AG08396 (cell line): Measurements from ENCODE around the gene LCN9.
A peak's percentile ranks its signal among the peaks of the same experiment; 100 is the strongest.

Experiments used
- DNase-seq: peaks from one replicate; pipeline ENCODE4 v3.0.0; 2012; ENCODE audit warnings: low spot score, mixed read lengths

LCN9 gene

DNA sequence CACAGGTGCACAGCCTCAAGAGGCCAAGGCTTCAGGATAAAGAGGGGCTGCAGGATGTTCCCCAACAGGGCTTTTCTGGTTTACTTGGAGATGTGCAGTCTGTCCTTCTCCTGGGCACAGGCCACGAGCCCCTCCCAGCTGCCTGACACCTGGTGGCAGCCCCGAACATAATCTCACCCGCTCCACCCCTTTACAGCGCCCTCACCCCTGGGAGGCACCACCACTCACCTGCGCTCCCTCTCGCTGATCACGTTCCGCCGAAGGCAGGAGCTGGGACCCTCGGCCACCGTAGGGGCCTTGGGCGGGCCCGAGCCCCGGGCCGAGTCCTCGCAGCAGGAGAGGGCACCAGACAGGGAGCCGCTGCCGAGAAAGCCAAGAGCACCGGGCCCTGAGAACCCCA is 35.7 kb downstream of the LCN9 start:
- no peak for DNase-seq

DNA sequence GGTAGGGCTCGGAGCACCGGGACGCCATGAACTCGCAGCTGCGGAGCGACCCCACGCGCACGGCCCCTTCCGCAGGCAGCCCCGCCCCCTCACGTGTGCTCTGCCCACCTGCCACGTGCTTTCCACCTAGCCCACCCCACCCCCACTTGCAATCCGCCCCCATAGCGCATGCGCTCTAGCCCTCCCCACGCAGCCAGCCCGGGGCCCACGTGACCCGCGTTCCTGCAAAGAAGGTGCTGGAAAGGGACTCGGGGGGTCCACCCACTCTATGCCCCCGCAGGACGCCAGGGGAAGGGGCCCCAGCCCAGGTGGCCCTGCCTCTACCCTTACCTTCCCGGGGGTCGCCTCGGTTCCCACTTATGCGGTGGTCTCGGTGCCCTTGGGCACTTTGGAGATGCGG is 36.3 kb downstream of the LCN9 start, which contains the start of gene SOHLH1:
SOHLH1 (minus strand) TSS at position 42 of the 400 bp plus-strand sequence; CDS start at position 28, 14 bp downstream.
- no peak for DNase-seq

DNA sequence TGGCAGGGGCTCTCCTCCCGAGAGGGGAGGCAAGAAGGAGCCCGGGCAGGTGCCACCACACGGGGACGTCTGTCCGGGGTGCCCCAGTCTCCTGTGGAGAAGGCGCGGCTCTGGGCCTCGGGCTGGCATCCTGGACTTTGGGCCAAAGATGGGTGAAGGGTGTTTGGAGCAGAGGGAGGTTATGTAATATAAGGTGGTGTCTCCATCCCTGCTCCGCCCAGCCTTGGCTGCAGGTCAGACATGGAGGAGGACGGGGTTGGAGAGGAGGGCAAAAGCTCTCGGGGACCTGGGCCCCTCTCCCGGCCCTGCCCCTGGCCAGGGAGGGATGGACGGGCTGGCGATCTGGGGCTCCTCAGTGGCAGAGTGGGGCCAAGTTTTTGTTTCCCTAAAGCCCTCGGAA is 37.4 kb downstream of the LCN9 start:
- no peak for DNase-seq

DNA sequence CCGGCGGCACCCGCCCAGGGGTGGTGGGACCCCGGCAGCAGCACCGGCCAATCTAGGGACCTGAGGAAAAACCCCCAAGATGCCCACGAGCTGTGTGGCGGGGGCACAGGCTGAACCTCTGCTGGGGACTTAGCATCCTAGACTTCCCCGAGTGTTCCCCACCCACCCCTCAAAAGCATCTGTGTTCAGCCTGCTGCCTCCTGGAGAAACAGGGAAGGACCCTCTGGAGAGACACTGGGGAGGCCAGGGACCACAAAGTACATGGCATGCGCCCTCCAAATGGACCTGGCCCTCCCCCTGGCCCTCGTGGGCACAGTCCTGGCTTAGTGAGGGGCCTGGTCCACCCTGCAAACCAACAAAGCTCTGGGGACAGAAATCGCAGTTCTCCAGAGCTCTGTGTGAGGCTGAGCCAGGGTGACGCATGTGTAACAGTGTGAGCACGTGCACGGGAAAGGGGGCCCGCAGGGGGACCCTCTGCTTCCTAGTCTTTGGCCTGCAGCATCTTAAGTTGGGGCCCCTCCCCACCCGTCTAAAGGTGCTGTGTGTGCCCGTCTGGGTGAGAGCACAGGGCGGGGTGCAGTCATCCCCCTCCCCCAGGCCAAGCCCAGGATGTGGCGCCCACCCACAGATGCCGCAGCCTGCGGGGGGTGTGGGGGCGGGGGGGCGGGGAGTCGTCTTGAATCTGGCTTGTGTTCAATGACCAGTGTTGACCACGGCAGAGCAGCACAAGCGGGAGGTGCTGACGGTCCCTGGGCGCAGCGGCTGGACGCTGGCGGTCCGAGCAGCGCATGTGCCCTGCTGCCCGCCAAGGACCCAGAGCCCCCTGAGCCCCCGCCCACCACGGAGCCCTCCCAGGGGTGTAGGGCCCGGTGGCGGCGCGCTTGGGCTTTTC is 38.2 kb downstream of the LCN9 start:
- peak; percentile 48 for DNase-seq

DNA sequence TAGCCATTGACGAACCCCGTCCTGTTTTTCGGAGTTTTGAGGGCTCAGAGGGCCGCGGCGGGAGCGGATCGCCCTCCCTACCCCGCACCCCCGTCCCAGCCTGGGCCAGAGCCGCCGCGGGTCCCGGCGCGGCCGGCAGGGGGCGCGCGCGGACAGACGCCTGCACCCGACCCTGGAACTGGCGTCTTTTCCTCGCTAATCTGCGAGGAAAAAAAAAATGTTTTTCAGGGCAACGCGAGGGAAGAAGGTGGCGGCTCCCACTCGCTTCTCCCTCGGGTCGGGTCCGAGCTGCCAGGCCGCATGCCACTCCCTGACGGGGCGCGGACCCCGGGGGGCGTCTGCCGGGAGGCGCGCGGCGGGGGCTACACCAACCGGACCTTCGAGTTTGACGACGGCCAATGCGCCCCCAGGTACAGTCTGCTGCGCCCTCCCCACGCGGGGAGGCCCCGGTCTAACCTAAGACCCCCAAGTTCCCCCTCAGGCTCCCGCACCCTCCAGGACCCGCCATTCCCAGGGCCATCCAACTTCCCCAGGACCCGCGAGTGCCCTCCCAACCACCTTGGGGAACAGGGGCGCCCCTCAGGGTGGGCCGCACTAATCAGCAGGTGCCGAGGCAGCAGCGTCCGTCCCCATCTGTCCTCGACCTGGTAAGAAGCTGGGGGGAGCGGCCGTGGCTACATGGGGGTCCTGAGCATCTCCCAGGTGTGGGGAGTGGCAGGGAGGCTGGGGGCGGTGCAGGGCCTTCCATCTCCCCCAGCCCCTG is 39.0 kb downstream of the LCN9 start, which contains the start of gene KCNT1:
KCNT1 (plus strand) TSS at position 227 of the 763 bp plus-strand sequence; CDS start at position 301, 74 bp downstream.
- peak; percentile 98 for DNase-seq

DNA sequence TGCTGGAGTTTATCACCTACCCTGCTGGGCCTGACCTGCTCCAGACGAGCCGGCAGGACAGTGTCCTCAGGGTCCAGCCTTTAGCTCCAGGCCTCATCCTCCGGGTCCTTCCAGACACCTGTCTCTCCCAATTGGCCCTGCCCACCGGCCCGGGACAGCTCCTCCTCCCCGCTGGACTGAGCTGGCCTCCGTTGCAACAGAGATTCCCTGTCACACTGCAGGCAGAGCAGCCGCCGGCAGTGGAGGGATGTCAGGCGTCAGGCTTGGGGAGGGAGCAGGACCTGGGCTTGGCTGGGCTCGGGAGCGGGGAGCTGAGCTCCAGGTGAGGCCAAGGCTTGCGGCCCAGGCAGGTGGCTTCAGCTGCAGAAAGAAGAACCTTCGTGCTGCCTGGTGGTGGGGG is 40.6 kb downstream of the LCN9 start:
- DNase-seq: no peak

DNA sequence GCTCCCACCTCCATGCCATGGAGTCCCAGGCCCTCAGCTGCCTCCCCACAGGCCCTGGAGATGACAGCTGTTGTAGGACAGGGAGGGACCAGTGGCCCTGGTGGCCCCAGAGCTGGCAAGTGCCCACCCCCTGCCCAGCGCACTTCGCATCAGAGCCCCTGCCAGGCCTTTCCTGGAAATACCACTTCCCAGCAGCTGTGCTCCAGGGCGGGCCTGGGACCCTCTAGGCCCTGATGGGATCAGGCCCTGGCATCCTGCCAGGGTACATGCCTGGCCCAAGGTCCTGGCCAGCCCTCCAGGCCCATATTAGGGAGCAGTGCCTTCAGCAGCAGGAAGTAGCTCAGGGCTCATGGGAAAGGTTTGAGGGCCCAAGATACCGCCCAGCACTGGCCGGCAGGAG is 41.4 kb downstream of the LCN9 start:
- no peak for DNase-seq

DNA sequence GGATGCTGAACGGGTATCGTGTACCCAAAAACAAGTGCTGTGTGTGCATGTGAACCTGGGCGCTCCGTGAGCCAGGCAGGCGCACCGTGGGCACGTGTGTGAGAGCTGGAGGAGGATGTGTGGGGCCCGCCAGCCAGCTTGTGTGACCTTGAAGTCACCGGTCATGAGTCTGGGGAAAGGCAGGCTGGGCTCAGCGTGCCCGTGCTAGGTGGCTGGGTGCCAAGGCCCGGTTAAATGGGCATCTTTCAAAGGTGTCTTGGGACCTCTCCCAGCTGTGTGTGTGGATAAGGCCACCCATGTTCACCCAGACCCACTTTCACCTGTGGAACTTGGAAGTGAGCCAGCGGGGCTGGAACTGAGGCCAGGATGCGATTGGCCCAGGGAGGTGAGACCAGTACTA is 42.3 kb downstream of the LCN9 start:
- no peak for DNase-seq

DNA sequence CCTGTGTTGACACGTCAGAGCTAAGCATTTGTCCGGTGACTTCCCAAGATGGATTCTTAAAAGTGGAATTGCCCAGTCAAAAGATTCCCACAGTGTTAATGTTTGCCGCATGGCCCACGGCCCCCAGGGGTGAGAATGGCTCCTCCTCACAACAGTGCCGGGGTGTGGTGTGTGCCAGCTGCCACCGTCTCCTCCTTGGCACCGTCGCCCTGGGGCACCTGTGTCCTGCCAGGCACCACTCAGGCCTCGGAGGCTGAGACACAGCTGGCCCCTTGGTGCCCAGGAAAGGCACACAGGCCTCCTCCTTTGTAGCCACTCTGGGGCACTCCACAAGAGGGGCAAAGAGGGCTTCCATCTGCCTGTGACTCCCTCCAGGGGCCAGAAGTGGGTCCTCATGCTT is 43.2 kb downstream of the LCN9 start:
- DNase-seq: no peak

DNA sequence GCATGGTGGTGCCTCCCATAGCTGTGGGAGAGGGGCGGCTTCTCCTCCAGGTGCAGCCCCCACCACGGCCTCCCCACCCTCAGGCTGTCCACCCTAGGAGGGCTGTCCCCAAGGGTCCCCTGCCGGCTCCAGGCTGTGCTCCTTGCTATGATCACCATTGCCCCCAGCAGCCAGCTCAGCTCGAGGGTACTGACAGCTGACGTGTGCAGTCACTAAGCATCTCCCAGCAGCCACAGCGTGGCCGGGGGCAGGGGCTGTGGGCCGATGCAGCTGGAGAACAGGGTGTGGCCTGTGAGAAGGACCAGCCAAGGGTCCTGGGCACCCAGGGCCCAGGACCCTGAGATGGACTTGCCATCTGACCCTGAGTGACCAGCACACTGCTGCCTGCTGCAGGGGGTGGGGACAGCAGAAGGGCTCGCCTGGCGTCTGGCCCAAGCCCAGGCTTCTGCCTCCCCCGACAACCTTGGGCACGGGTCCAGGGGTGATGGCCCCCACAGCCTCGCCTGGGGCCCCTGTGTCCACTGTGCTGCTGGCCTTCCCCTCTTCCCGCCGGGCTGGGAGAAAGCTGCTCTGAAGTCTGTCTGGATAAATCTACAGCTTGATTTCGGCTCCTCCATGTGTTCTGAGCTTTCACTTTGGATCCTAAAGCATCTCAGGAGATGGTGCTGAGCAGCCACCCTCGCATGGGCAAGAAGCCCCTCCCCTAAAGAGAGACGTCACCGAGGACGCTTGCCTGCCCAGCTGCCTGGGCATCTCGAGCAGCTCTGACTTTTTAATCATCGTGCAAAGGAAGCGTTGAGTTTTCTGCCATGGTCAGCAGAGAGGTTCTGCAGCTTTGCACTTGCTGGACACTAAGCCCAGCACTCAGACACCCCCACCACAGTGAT is 44.4 kb downstream of the LCN9 start:
- no peak for DNase-seq

DNA sequence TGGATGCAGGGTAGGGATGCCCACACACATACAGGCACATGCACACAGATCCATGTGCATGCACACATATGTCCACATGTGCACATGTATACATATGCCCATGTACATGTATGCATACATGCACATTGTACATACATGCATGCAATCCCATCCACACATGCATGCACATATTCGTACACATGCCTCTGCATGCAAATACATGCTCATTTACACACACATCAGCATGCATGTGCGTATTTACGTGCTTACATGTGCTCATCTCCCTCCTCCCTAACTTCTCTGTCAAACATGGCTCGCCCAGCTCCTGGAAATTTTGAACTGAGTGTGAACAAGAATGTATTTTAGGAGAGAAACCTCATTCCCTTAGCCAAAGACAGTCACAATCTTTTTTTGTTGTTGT is 45.1 kb downstream of the LCN9 start:
- no peak for DNase-seq

DNA sequence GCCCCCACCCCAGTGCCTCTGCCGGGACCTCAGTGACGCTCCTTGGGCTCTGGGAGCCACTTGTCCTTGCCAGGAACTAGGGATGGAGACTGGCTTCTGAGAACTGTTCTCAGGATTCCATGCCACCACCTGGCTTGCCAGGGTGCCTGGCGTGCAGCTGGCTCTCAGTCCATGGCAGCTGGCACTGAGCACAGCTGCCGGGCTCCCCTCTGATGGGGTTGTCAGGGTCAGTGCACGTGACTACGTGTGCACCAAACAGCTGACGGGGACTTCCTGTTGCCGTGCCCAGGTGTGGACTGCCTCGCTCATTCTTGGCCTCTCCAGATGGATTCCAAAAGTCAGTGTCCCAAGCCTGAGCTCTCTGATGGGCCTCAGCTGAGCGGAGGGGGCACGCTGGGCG is 48.3 kb downstream of the LCN9 start:
- DNase-seq: no peak

DNA sequence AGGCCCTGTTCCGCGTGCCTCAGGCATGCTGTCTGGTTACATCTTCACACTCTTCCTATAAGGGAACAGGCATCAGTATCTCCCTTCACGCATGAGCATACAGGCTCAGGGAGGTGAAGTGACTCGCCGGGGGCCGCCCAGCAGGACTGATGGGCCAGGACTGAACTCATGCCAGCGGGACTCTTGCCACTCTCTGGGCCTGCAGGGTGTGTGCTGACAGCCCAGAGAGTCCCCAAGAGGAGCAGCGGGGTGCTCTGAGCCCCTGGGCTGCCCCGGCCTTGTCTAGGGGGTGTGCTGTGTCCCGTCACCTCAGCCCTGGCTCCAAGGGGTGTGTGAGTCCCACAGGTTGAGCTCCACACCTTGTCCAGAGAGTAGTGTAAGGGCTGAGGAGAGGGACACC is 48.8 kb downstream of the LCN9 start:
- DNase-seq: no peak

DNA sequence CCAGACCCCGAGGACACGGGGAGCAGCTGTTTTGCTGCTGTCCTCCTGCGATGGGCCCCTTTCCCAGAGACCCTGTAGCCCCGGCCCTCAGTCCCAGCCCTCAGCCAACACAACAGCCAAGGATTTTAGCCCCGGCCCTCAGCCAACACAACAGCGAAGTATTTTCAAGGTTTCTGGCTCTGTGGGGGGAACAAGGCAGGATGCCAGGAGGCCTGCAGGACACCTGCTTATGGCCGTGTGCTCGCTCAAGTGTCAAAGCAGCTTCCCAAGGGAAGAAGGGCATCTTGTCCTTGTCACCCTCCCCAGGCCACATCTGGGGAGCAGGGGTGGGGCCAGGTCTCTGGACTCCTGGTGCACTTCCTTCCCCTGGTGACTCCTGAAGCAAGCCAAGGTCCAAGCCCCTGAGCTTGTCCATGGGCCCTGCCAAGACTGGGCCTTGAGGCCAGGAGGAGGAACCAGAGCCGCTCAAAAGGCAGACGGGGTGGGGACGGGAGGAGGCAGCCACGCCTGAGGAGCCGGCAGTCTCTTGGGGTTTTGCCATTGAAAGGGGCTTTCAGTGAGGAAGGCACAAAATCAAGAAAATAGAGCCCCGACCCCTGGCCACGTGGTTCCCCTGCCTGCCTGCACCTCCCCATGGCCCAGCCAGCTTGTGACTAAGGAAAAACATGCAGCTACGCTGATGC is 49.6 kb downstream of the LCN9 start:
- DNase-seq: no peak

DNA sequence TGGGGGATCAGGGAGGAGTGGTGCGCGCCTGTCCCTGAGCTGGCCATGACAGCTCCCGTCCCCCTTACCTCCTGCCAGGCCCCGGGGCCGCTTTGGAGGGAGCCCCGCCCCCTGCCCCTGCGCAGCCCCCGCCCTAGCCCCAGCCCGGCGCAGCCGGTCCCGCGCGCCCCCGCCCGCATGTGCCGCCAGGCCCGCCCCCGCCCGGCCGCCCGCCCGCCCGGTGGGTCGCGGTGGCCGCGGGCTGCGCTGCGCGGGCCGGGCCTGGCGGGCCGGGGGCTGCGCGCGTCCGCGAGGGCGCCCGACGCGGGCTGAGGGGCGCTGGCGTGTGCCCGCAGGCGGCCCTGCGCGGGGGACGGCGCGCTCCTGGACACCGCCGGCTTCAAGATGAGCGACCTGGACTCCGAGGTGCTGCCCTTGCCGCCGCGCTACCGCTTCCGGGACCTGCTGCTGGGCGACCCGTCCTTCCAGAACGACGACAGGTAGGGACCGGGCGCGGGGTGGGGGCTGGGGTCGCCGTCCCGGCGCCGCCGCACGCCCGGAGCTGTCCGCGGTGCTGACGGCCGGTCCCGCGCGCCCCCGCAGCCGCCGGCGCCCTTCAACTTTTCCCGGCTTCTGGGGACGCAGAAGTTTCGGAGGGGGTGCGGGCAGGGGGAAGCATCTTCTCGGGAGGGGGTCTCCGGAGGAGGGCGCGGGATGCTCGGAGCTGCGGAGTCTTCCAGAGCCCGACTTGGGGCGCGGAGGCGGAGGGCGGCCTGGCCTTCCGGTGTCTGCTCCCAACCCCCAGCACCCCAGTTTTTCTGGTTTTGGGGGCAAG is 51.3 kb downstream of the LCN9 start:
- DNase-seq: no peak

DNA sequence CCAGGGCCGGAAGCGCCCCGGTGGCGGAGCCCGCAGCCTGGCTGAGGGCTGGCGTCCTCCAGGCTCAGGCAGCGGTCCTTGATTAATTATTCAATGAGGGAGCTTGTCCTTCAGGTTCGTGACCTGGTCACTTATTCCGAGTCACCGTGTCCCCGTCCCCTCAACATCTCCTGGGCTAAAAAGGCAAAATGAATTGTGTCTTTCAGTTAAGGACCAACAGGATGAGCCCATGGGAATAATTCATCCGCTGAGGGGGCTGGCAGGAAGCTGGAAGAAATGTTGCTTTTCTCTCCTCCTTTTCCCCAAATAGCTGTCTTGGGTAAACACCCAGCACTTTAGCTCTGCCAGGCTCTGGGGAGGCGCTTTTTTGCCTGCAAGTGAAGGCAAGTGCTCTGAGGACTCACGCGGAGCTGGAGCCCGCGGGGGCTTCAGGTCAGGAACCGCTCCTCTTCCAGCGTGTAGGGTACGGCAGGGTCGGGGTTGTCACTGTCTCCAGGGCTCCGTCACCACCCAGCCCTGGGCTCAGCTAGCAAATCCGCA is 52.0 kb downstream of the LCN9 start:
- no peak for DNase-seq

DNA sequence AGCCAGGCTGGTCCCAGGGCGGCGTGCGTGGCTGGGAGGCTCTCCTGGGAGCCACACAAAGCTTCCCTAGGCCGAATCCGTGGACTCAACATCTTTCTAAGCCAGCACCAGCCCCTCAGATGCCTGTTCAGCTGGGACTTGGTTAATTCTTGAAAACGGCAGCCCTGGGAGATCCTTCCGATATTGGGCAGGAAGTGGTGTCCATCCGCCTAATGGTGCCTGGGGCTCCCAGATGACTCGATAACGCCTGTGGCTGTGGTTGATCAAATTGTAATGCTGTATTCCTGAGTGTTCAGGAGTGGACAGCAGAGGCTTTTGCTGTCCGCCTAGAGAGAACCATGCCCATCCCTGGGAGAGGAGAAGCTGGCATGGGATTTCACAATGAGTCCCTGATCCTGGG is 52.9 kb downstream of the LCN9 start:
- no peak for DNase-seq
